Testis (tissue), 2 donors: ENCODE data around the gene CDKL5.

ENCODE experiments used
- POLR2A ChIP-seq: fragments of 450-650 bp; IDR thresholded peaks from one replicate; pipeline ENCODE4 v1.6.1; 2017; ENCODE audit warnings: antibody characterized with exemption, mild to moderate bottlenecking, moderate library complexity
- TF ChIP-seq, protein P1 (sequence below), 3 experiments: fragments of 450-650 bp in 2 of 3; fragments of 200-600 bp in 1 of 3; sonication (generic) in 1 of 3; IDR thresholded peaks; one replicate each; pipeline ENCODE4 v1.5.1; 2016 to 2019; ENCODE audit warnings: antibody characterized with exemption in 3 of 3, mild to moderate bottlenecking in 2 of 3, moderate library complexity in 1 of 3

GRCh38 chrX:18624599-18624998 is 199.2 kb downstream of the CDKL5 start:
- TF ChIP-seq, protein P1, sequence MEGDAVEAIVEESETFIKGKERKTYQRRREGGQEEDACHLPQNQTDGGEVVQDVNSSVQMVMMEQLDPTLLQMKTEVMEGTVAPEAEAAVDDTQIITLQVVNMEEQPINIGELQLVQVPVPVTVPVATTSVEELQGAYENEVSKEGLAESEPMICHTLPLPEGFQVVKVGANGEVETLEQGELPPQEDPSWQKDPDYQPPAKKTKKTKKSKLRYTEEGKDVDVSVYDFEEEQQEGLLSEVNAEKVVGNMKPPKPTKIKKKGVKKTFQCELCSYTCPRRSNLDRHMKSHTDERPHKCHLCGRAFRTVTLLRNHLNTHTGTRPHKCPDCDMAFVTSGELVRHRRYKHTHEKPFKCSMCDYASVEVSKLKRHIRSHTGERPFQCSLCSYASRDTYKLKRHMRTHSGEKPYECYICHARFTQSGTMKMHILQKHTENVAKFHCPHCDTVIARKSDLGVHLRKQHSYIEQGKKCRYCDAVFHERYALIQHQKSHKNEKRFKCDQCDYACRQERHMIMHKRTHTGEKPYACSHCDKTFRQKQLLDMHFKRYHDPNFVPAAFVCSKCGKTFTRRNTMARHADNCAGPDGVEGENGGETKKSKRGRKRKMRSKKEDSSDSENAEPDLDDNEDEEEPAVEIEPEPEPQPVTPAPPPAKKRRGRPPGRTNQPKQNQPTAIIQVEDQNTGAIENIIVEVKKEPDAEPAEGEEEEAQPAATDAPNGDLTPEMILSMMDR (IDR thresholded peaks at IDR 0.05), result no peak
- TF ChIP-seq POLR2A, result no peak
